ENCODE measurements around the gene ZNF823. TPM values are rescaled to one million over a fixed set of nuclear protein-coding genes. Genes with fewer than 3 reads are reported as not detected.

The ZNF823 gene
- total and polyA plus RNA-seq, 2 of the 13 experiments (the other 11 are each of a cell fraction or from before 2014, with no cell fraction given): 5.7 to 11.7 TPM

GRCh38 chr19:11694533-11695439 is 44.0 kb downstream of the ZNF823 start (continued):
- TF ChIP-seq HMGXB4 (CRISPR knock-in tag; IDR thresholded peaks at IDR 0.05; ENCODE audit: borderline replicate concordance in 1 of 2, low read depth in 1 of 2) (peak in 1 of 2 experiments; percentile 32; a peak in 2 of 4 replicates), CSRNP2 (CRISPR knock-in tag; conservative IDR thresholded peaks at IDR 0.05; ENCODE audit: low read depth) (no peak), ZNF136 (CRISPR knock-in tag; IDR thresholded peaks at IDR 0.05; ENCODE audit: low read depth) (0 out of 2 replicates have a peak, but pooled peaks have one; percentile 23), ZNF512 (CRISPR knock-in tag; IDR thresholded peaks at IDR 0.05) (no peak), SIX4 (CRISPR knock-in tag; IDR thresholded peaks at IDR 0.05) (no peak), ZNF383 (CRISPR knock-in tag; IDR thresholded peaks at IDR 0.05; ENCODE audit: borderline replicate concordance) (no peak), GATAD2A (CRISPR knock-in tag; IDR thresholded peaks at IDR 0.05) (no peak; the same call in 1 of the 2 replicates), KLF12 (CRISPR knock-in tag; IDR thresholded peaks at IDR 0.05; ENCODE audit: borderline replicate concordance) (0 out of 2 replicates have a peak, but pooled peaks have one; percentile 25), ZSCAN9 (CRISPR knock-in tag; IDR thresholded peaks at IDR 0.05; ENCODE audit: borderline replicate concordance) (no peak; the same call in 1 of the 2 replicates), THAP7 (CRISPR knock-in tag; IDR thresholded peaks at IDR 0.05) (0 out of 2 replicates have a peak, but pooled peaks have one; percentile 53), PPARG (CRISPR knock-in tag; conservative IDR thresholded peaks at IDR 0.05) (peak; percentile 54; the same call in 1 of the 2 replicates), BATF2 (CRISPR knock-in tag; IDR thresholded peaks at IDR 0.05) (no peak), ZSCAN21 (CRISPR knock-in tag; IDR thresholded peaks at IDR 0.05; ENCODE audit: borderline replicate concordance) (peak; percentile 45), ZNF607 (CRISPR knock-in tag; IDR thresholded peaks at IDR 0.05; ENCODE audit: borderline replicate concordance) (0 out of 2 replicates have a peak, but pooled peaks have one; percentile 14), ZNF691 (CRISPR knock-in tag; IDR thresholded peaks at IDR 0.05; ENCODE audit: borderline replicate concordance, low read depth) (no peak), ZMYM4 (CRISPR knock-in tag; IDR thresholded peaks at IDR 0.05) (peak; percentile 91), ZNF839 (CRISPR knock-in tag; IDR thresholded peaks at IDR 0.05; ENCODE audit: borderline replicate concordance) (no peak), ZNF230 (CRISPR knock-in tag; IDR thresholded peaks at IDR 0.05) (peak; percentile 59; the same call in 1 of the 2 replicates), JUN (CRISPR knock-in tag; IDR thresholded peaks at IDR 0.05) (0 out of 2 replicates have a peak, but pooled peaks have one; percentile 18), SIN3B (IDR thresholded peaks at IDR 0.05; ENCODE audit: low read length) (peak; percentile 85)
